Neural cell (in vitro differentiated cells): ENCODE measurements around the gene GLRX2.

Source experiments
- POLR2AphosphoS5 ChIP-seq: IDR thresholded peaks from 2 replicates; pipeline ENCODE4 v1.6.1; 2012
- TF ChIP-seq, protein P1 (sequence below): fragments of 450-650 bp; IDR thresholded peaks from 2 replicates; pipeline ENCODE4 v1.5.1; 2014; ENCODE audit warnings: antibody characterized with exemption, mild to moderate bottlenecking, moderate library complexity; ENCODE audit not compliant: poor library complexity, severe bottlenecking

DNA sequence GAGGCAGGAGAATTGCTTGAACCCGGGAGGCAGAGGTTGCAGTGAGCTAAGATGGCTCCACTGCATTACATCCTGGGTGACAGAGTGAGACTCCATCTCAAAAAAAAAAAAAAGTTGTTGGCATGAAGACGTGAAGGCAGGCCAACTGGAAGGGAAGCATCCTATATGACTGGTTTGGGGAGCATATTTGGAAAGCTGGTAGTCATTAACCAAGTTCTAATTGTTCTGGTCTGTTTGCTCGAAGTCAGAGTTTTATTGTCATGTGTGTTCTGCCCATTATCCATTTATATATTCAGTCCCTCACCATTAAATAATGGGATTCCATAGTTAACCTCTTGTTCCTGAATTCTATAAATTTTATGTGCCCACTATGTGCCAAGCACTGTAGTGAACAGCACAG is 3.3 kb upstream of the GLRX2 start:
- TF ChIP-seq, protein P1, sequence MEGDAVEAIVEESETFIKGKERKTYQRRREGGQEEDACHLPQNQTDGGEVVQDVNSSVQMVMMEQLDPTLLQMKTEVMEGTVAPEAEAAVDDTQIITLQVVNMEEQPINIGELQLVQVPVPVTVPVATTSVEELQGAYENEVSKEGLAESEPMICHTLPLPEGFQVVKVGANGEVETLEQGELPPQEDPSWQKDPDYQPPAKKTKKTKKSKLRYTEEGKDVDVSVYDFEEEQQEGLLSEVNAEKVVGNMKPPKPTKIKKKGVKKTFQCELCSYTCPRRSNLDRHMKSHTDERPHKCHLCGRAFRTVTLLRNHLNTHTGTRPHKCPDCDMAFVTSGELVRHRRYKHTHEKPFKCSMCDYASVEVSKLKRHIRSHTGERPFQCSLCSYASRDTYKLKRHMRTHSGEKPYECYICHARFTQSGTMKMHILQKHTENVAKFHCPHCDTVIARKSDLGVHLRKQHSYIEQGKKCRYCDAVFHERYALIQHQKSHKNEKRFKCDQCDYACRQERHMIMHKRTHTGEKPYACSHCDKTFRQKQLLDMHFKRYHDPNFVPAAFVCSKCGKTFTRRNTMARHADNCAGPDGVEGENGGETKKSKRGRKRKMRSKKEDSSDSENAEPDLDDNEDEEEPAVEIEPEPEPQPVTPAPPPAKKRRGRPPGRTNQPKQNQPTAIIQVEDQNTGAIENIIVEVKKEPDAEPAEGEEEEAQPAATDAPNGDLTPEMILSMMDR = no peak
- TF ChIP-seq POLR2AphosphoS5 = no peak
